IMR-90 (cell line): ENCODE measurements around the gene AAK1. TPM values are rescaled to one million over a fixed set of nuclear protein-coding genes. Genes with fewer than 3 reads are reported as not detected.

Experiments used
- ATAC-seq: fragments of 200-7000 bp; cut with Tn5 transposase; 2 replicates; pipeline ENCODE4 v1.9.1; 2020; ENCODE audit warnings: low read depth, mild to moderate bottlenecking, moderate library complexity
- BruUV-seq: library from RNA; stranded (reverse); fragments of 400-500 nt; replicated peaks from 2 replicates; lab custom pipeline; 2021; lab: Mats Ljungman, UMichigan
- CTCF ChIA-PET: fragments of 300-600 bp; formaldehyde crosslinking; extraction: SDS; loops from one replicate; lab custom pipeline; 2021; ENCODE audit warnings: antibody characterized with exemption; lab: Yijun Ruan, JAX
- POLR2A ChIA-PET: fragments of 300-600 bp; sonication (Branson Sonifier 250); formaldehyde crosslinking; loops from one replicate; lab custom pipeline; 2022; ENCODE audit warnings: antibody characterized with exemption; ENCODE audit not compliant: unreplicated experiment; lab: Charles Lee
- DNase-seq: peaks from one replicate; pipeline ENCODE4 v3.0.0; 2013
- H2AFZ ChIP-seq: replicated peaks from 2 replicates; pipeline ENCODE3; 2013; ENCODE audit warnings: low read length, mild to moderate bottlenecking; ENCODE audit not compliant: poor library complexity
- H2AK5ac ChIP-seq: 2 replicates; pipeline ENCODE4 v1.6.1; 2013; ENCODE audit warnings: low read depth, low read length, inconsistent platforms
- H2AK9ac ChIP-seq: replicated peaks from 2 replicates; pipeline ENCODE3; 2013; ENCODE audit warnings: mild to moderate bottlenecking, low read depth, low read length, moderate library complexity; ENCODE audit not compliant: poor library complexity
- H2BK120ac ChIP-seq: 2 replicates; pipeline ENCODE4 v1.6.1; 2013; ENCODE audit warnings: low read depth, low read length, inconsistent platforms
- H2BK15ac ChIP-seq: 3 replicates; pipeline ENCODE4 v1.6.1; 2013; ENCODE audit warnings: low read depth, low read length, inconsistent platforms
- H2BK20ac ChIP-seq: 2 replicates; pipeline ENCODE4 v1.6.1; 2013; ENCODE audit warnings: low read depth, mild to moderate bottlenecking, inconsistent platforms, low read length, moderate library complexity
- H2BK5ac ChIP-seq: 2 replicates; pipeline ENCODE4 v1.6.1; 2013; ENCODE audit warnings: mild to moderate bottlenecking, low read depth, low read length, inconsistent platforms; ENCODE audit not compliant: poor library complexity, severe bottlenecking
- H3K14ac ChIP-seq: replicated peaks from 2 replicates; pipeline ENCODE4 v1.6.1; 2013; ENCODE audit warnings: low read depth, low read length, inconsistent platforms
- H3K18ac ChIP-seq: 2 replicates; pipeline ENCODE4 v1.6.1; 2013; ENCODE audit warnings: low read depth, low read length, control low read depth
- H3K23ac ChIP-seq: 2 replicates; pipeline ENCODE4 v1.6.1; 2013; ENCODE audit warnings: low read depth, low read length, inconsistent platforms
- H3K27ac ChIP-seq: 2 replicates; pipeline ENCODE4 v1.5.1; 2013; ENCODE audit warnings: mild to moderate bottlenecking, control low read depth, low read length; ENCODE audit not compliant: insufficient read depth
- H3K27me3 ChIP-seq: 2 replicates; pipeline ENCODE4 v1.6.1; 2013; ENCODE audit warnings: low read length; ENCODE audit not compliant: control insufficient read depth, insufficient read depth
- H3K36me3 ChIP-seq: 2 replicates; pipeline ENCODE4 v1.6.1; 2013; ENCODE audit warnings: low read length, mixed read lengths; ENCODE audit not compliant: control insufficient read depth, insufficient read depth
- H3K4ac ChIP-seq: 2 replicates; pipeline ENCODE4 v1.6.1; 2013; ENCODE audit warnings: low read depth, low read length, inconsistent platforms
- H3K4me1 ChIP-seq: 2 replicates; pipeline ENCODE4 v1.6.1; 2013; ENCODE audit warnings: low read length, mixed read lengths; ENCODE audit not compliant: control insufficient read depth, insufficient read depth
- H3K4me2 ChIP-seq: 2 replicates; pipeline ENCODE4 v1.6.1; 2013; ENCODE audit warnings: low read depth, mild to moderate bottlenecking, control low read depth, low read length, moderate library complexity
- H3K4me3 ChIP-seq: 2 replicates; pipeline ENCODE4 v1.5.1; 2013; ENCODE audit warnings: low read depth, mild to moderate bottlenecking, control low read depth, low read length, moderate library complexity; ENCODE audit not compliant: insufficient read depth
- H3K56ac ChIP-seq: 2 replicates; pipeline ENCODE4 v1.6.1; 2013; ENCODE audit warnings: low read length, inconsistent platforms; ENCODE audit not compliant: insufficient read depth; ENCODE audit errors: extremely low read depth
- H3K79me1 ChIP-seq, 2 experiments: 2 replicates each; pipeline ENCODE4 v1.6.1; 2013; ENCODE audit warnings: low read length in 2 of 2, inconsistent platforms in 1 of 2, low read depth in 1 of 2
- H3K9ac ChIP-seq: 2 replicates; pipeline ENCODE4 v1.6.1; 2013; ENCODE audit warnings: low read depth, low read length, control low read depth
- H3K9me1 ChIP-seq: 2 replicates; pipeline ENCODE4 v1.6.1; 2013; ENCODE audit warnings: low read length, inconsistent platforms; ENCODE audit not compliant: insufficient read depth
- H3K9me3 ChIP-seq: 2 replicates; pipeline ENCODE4 v1.6.1; 2013; ENCODE audit warnings: low read length; ENCODE audit not compliant: control insufficient read depth, insufficient read depth
- H4K20me1 ChIP-seq: 2 replicates; pipeline ENCODE4 v1.6.1; 2013; ENCODE audit warnings: low read length, inconsistent platforms; ENCODE audit not compliant: insufficient read depth
- H4K5ac ChIP-seq: 2 replicates; pipeline ENCODE4 v1.6.1; 2013; ENCODE audit warnings: mild to moderate bottlenecking, low read depth, low read length, control low read depth
- H4K8ac ChIP-seq, 2 experiments: 2 replicates each; pipeline ENCODE4 v1.6.1; 2013; ENCODE audit warnings: low read depth in 2 of 2, low read length in 2 of 2, control low read depth in 1 of 2, inconsistent platforms in 1 of 2
- H4K91ac ChIP-seq: 2 replicates; pipeline ENCODE4 v1.6.1; 2013; ENCODE audit warnings: low read depth, low read length, inconsistent platforms; ENCODE audit not compliant: insufficient read depth
- BHLHE40 ChIP-seq: fragments of 150-350 bp; IDR thresholded peaks from 2 replicates; pipeline ENCODE4 v1.6.1; 2016; ENCODE audit warnings: mild to moderate bottlenecking, low read depth, low read length
- FOS ChIP-seq: fragments of 150-350 bp; IDR thresholded peaks from 2 replicates; pipeline ENCODE4 v1.6.1; 2016; ENCODE audit warnings: low read depth, low read length
- MAFK ChIP-seq: IDR thresholded peaks from 2 replicates; pipeline ENCODE4 v1.6.1; 2012; ENCODE audit warnings: low read depth, low read length, improper control_type of control experiment
- MAZ ChIP-seq: IDR thresholded peaks from 2 replicates; pipeline ENCODE4 v1.6.1; 2012; ENCODE audit warnings: low read depth, mild to moderate bottlenecking, low read length, improper control_type of control experiment, moderate library complexity, borderline replicate concordance
- MXI1 ChIP-seq: IDR thresholded peaks from 2 replicates; pipeline ENCODE4 v1.6.1; 2012; ENCODE audit warnings: low read depth, mild to moderate bottlenecking, low read length, moderate library complexity, borderline replicate concordance
- NFE2L2 ChIP-seq: fragments of 150-350 bp; IDR thresholded peaks from 2 replicates; pipeline ENCODE4 v1.6.1; 2016; ENCODE audit warnings: low read depth, mild to moderate bottlenecking, low read length
- POLR2A ChIP-seq: IDR thresholded peaks from 2 replicates; pipeline ENCODE4 v1.6.1; 2012; ENCODE audit warnings: mild to moderate bottlenecking, low read depth, low read length
- RAD21 ChIP-seq: IDR thresholded peaks from 2 replicates; pipeline ENCODE4 v1.6.1; 2012; ENCODE audit warnings: low read length, improper control_type of control experiment
- RCOR1 ChIP-seq: IDR thresholded peaks from 2 replicates; pipeline ENCODE4 v1.6.1; 2012; ENCODE audit warnings: mild to moderate bottlenecking, low read length, improper control_type of control experiment; ENCODE audit not compliant: insufficient replicate concordance
- SMC3 ChIP-seq: fragments of 150-350 bp; IDR thresholded peaks from 2 replicates; pipeline ENCODE4 v1.6.1; 2016; ENCODE audit warnings: low read depth, mild to moderate bottlenecking, antibody characterized with exemption, low read length, moderate library complexity
- WGBS, 2 experiments: methylation state at CpG; one replicate each; pipeline versions ENCODE4 v1.1.5 to v1.1.7; 2013; ENCODE audit warnings: missing lambda C conversion rate in 2 of 2; ENCODE audit not compliant: insufficient read length in 1 of 2; ENCODE audit errors: extremely low coverage in 2 of 2; 5-methylcytosine and 5-hydroxymethylcytosine counted together
- dilution Hi-C: fragments of 300-500 bp; cut with HindIII; formaldehyde crosslinking; loops from one replicate; pipeline ENCODE4 v1.14.3; 2018; ENCODE audit warnings: low sequenced_read_pairs; ENCODE audit not compliant: unreplicated experiment
- in situ Hi-C: fragments of 300-500 bp; cut with MboI; formaldehyde crosslinking; loops from 3 replicates; pipeline ENCODE4 v1.14.3; 2019; ENCODE audit warnings: low sequenced_read_pairs, inconsistent platforms, mixed read lengths
- intact Hi-C: fragments of 100-400 bp; cut with micrococcal nuclease; formaldehyde crosslinking; loops from 2 replicates; pipeline ENCODE4 v1.10.0; 2022
- polyA plus RNA-seq, 3 experiments: library from polyadenylated mRNA; depleted of rRNA; stranded (reverse); fragments of >200 nt; gene quantifications; 2 replicates each; pipeline ENCODE4 v1.2.3, GENCODE V29; 2012; ENCODE audit warnings: low replicate concordance in 1 of 3
- total RNA-seq: library from RNA; depleted of rRNA; stranded (reverse); fragments of >200 nt; gene quantifications from 2 replicates; pipeline ENCODE4 v1.2.3, GENCODE V29; 2012
- TF ChIP-seq, protein P1 (sequence below): fragments of 150-350 bp; IDR thresholded peaks from 2 replicates; pipeline ENCODE4 v1.6.1; 2017; ENCODE audit warnings: mild to moderate bottlenecking, antibody characterized with exemption, low read length, low read depth
- TF ChIP-seq, protein P2 (sequence below): fragments of 150-350 bp; IDR thresholded peaks from 2 replicates; pipeline ENCODE4 v1.6.1; 2016; ENCODE audit warnings: low read depth, mild to moderate bottlenecking, low read length, moderate library complexity, borderline replicate concordance
- TF ChIP-seq, protein P3 (sequence below): conservative IDR thresholded peaks from 2 replicates; pipeline ENCODE4 v1.5.1; 2012; ENCODE audit warnings: mild to moderate bottlenecking, low read depth, low read length, improper control_type of control experiment

AAK1 gene
- total and polyA plus RNA-seq, 2 of the 4 experiments (the other 2 are of a cell fraction) = 21.9 to 26.5 TPM

DNA sequence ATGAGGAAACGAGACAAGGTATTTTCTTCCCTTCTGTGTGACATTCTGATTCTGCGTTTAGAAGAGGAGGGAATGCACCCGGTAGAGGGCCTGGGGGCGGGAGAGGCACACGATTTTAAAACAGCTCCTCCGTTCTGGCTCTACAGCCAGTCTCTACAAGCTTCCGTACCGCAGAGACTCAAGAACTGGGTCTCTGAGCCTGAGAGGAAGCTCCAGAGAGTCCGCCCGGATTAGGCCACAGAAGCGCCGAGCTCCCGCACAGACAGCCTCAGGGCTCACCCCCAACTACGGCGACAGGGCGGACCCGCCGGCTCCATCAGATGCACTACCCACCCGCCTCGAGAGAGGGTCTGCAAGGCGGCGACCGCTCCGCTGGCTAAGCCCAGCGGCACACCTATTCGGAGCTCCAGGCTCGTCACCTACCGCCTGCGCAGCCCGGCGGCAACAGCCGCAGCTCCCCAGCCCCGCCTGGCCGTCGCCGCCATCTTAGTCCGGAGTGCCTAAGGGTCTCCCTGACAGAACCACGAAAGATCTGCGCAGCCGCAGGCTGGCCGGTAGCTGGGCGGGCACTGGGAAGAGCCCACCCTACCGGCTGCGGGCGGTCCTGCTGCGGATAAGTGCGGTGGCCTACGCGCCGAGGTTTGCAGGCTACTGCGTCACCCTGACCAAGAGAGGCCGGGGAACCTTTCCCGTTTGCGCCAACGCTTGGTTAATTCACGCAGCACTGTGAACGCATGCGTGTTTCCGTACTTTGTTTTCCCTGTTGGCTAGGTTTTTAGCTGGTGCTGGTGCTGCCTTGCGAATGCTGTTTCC, 206.4 kb downstream of the AAK1 start, which contains the start of gene NFU1:
TSS of gene NFU1 (minus strand) at position 498 of the 813 bp plus-strand sequence. CDS start at position 485, 13 bp downstream.
- peak within 1 kb of the TSS; percentile 83 for H2AK9ac ChIP-seq
- peak within 1 kb of the TSS; percentile 11 for H2BK20ac ChIP-seq
- DNase-seq (peak; percentile 97), ATAC-seq (peak; percentile 99)
- no peaks in the 10 kb centered on the region for H3K27me3 ChIP-seq
- peak within 1 kb of the TSS; percentile 75 for H4K91ac ChIP-seq
- in situ Hi-C loops = no loop called here
- peak within 1 kb of the TSS; percentile 64 for H2BK5ac ChIP-seq
- no peaks in the 10 kb centered on the region for H3K36me3 ChIP-seq
- peak within 1 kb of the TSS; percentile 95 to 97 for H4K8ac ChIP-seq
- no peaks in the 10 kb centered on the region for H4K20me1 ChIP-seq
- ChIA-PET CTCF (interaction anchor here (0.6 to 1.0 kb wide), 5 partner anchors 14 to 484 kb away, joined by 3 to 6 read pairs (median 3); no protein-coding TSS in a partner anchor), POLR2A (no interaction called here)
- H3K23ac ChIP-seq = peak within 1 kb of the TSS; percentile 95
- peak within 1 kb of the TSS; percentile 92 for H4K5ac ChIP-seq
- intact Hi-C loops = loop anchor here (2.0 to 5.0 kb wide), 2 partner anchors 208 to 275 kb away; no protein-coding TSS in a partner anchor
- H3K18ac ChIP-seq = peak within 1 kb of the TSS; percentile 58
- peak within 1 kb of the TSS; percentile 31 for H2BK120ac ChIP-seq
- H3K4me2 ChIP-seq = peak within 1 kb of the TSS; percentile 89
- peak within 1 kb of the TSS; percentile 86 for H2AFZ ChIP-seq
- peak within 1 kb of the TSS; percentile 84 for H3K4ac ChIP-seq
- H3K14ac ChIP-seq = peak within 1 kb of the TSS; percentile 96
- H3K27ac ChIP-seq = peak within 1 kb of the TSS; percentile 83
- peaks cover 5% of the 10 kb centered on the region; the same call in 1 of the 2 replicates for H3K9me1 ChIP-seq
- H3K4me3 ChIP-seq = peak within 1 kb of the TSS; percentile 59
- H3K79me1 ChIP-seq = peaks cover 22 to 34% of the 10 kb centered on the region in 2 experiments
- peak within 1 kb of the TSS; percentile 84 for H2AK5ac ChIP-seq
- H2BK15ac ChIP-seq = peak within 1 kb of the TSS; percentile 11; the same call in 2 of the 3 replicates
- BruUV-seq = no TSS peak
- no peaks in the 10 kb centered on the region for H3K9me3 ChIP-seq
- dilution Hi-C loops = no loop called here
- 2% methylated on average over 45 of the region's 60 CpGs; no CpG with 5 or more reads in 1 of the 2 experiments for WGBS, 2 experiments
- peak within 1 kb of the TSS; percentile 83 for H3K9ac ChIP-seq
- peak within 1 kb of the TSS; percentile 80 for H3K56ac ChIP-seq
- peaks cover 4% of the 10 kb centered on the region for H3K4me1 ChIP-seq
- TF ChIP-seq, protein P1, sequence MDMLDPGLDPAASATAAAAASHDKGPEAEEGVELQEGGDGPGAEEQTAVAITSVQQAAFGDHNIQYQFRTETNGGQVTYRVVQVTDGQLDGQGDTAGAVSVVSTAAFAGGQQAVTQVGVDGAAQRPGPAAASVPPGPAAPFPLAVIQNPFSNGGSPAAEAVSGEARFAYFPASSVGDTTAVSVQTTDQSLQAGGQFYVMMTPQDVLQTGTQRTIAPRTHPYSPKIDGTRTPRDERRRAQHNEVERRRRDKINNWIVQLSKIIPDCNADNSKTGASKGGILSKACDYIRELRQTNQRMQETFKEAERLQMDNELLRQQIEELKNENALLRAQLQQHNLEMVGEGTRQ = no peak
- TF ChIP-seq MXI1 (0 out of 2 replicates have a peak, but pooled peaks have one; percentile 23), BHLHE40 (no peak), MAFK (no peak), FOS (no peak), RAD21 (peak; percentile 36), MAZ (peak; percentile 41; the same call in 1 of the 2 replicates), SMC3 (no peak), RCOR1 (no peak), POLR2A (peak; percentile 88), NFE2L2 (peak; percentile 43; the same call in 1 of the 2 replicates)
- TF ChIP-seq, protein P2, sequence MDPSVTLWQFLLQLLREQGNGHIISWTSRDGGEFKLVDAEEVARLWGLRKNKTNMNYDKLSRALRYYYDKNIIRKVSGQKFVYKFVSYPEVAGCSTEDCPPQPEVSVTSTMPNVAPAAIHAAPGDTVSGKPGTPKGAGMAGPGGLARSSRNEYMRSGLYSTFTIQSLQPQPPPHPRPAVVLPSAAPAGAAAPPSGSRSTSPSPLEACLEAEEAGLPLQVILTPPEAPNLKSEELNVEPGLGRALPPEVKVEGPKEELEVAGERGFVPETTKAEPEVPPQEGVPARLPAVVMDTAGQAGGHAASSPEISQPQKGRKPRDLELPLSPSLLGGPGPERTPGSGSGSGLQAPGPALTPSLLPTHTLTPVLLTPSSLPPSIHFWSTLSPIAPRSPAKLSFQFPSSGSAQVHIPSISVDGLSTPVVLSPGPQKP = no peak
- TF ChIP-seq, protein P3, sequence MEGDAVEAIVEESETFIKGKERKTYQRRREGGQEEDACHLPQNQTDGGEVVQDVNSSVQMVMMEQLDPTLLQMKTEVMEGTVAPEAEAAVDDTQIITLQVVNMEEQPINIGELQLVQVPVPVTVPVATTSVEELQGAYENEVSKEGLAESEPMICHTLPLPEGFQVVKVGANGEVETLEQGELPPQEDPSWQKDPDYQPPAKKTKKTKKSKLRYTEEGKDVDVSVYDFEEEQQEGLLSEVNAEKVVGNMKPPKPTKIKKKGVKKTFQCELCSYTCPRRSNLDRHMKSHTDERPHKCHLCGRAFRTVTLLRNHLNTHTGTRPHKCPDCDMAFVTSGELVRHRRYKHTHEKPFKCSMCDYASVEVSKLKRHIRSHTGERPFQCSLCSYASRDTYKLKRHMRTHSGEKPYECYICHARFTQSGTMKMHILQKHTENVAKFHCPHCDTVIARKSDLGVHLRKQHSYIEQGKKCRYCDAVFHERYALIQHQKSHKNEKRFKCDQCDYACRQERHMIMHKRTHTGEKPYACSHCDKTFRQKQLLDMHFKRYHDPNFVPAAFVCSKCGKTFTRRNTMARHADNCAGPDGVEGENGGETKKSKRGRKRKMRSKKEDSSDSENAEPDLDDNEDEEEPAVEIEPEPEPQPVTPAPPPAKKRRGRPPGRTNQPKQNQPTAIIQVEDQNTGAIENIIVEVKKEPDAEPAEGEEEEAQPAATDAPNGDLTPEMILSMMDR = peak; percentile 74
